LNCAP (cell line): ENCODE results near the gene KCNIP2.

Experiments used
- TF ChIP-seq, protein P1 (sequence below): fragments of 450-650 bp; IDR thresholded peaks from 2 replicates; pipeline ENCODE4 v1.5.1; 2017; ENCODE audit warnings: mild to moderate bottlenecking

KCNIP2 gene

DNA sequence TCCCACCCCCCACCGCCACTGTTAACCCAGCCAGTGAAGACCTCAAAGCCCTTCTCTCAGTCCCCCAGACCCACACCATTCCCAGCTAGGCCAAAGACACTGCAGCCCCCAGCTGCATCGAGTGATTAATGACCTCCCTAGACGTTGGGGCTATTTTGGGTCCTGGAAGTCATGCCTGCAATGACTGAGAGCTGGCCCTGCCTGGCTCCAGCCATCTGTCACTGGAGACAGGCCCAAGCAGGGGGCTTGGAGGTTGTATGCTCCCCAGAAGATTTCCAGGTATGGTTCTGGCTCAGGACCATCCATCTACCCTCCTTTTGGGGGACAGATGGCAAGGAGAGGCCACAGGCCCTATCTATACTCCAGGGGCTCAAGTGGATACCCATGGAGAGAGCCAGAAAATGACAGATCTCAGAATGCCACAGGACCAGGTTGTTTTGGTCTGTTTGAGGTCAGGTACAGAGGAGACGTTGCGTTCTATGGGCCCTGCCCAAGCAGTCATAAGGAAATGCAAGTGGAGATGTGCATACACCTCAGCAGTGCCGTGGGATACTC, 5.1 kb downstream of the KCNIP2 start:
- TF ChIP-seq, protein P1, sequence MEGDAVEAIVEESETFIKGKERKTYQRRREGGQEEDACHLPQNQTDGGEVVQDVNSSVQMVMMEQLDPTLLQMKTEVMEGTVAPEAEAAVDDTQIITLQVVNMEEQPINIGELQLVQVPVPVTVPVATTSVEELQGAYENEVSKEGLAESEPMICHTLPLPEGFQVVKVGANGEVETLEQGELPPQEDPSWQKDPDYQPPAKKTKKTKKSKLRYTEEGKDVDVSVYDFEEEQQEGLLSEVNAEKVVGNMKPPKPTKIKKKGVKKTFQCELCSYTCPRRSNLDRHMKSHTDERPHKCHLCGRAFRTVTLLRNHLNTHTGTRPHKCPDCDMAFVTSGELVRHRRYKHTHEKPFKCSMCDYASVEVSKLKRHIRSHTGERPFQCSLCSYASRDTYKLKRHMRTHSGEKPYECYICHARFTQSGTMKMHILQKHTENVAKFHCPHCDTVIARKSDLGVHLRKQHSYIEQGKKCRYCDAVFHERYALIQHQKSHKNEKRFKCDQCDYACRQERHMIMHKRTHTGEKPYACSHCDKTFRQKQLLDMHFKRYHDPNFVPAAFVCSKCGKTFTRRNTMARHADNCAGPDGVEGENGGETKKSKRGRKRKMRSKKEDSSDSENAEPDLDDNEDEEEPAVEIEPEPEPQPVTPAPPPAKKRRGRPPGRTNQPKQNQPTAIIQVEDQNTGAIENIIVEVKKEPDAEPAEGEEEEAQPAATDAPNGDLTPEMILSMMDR = no peak

DNA sequence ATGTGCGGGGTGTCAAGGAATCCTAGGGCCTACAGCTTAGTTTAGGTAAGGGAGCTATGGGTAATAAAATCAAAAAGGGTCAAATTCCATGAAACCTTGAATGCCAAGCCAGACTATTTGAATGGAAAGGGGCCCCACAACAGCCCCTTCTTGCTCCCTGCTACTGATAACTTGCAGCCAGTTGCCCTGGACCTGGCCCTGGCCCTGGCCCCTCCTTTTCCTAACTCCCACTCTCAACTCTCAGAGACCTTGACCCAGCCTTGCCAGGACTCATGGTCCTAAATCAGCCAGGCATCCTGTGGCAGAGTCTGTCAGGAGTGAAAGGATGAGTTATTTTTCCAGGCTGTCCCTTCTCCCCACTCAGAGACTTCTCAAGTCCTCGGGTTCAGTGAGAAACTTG, 5.9 kb downstream of the KCNIP2 start:
- TF ChIP-seq, protein P1 = no peak

DNA sequence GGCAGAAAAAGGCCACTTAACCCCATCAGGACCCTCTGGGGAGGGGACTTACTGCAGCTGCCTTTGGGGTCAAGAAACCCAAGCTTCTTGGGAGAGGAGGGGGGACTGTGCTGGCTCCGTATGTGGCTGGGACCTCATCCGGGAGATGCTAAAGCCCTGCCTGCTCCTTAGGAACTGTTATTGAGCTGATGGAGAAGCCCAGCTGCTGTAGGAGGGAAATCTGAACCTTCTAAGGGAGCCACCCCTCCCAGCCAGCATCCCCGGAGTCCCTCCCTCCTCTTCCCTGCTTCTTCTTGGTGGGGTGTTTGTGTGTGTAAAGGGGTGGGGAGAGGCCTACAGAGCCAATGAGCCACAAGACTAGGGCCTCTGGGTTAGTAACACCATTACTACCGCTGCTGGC, 8.2 kb downstream of the KCNIP2 start:
- TF ChIP-seq, protein P1 = no peak

DNA sequence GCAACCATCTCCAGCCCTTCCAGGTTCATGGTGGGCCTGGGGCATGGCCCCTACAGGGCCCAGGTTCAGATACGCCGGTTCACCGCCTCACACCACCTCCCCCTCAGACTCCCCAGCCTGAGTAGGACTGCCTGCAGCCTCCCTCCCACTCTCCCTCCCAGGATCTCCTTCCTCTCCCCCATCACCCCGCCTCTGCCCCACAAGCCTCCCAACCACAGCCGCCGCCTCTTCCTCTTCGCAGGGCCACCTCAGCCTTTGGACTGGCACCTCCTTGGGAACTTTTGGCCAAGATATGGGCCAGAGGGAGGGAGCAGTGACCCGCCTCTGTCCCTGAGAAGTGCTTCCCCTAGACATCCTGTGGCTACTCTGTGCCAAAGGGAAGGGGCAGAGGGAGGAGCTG, 9.3 kb downstream of the KCNIP2 start:
- TF ChIP-seq, protein P1 = no peak

DNA sequence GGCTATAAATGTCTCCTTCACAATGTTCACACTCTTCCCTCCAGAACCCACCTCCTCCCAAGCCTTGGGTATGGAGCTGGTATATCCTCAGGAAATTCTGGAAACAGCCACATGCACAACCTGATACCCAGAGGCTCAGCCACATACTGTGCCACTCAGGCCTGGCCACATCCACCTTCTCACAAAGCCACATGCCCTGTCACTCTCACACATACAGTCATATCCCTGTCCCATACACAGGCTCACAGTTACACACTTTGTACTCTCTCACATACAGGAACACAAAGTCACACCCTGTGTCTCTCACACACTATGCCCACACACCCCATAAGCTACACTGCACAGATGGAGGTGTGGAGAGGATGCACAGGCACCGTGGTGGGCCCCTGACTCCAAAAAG, 10.1 kb downstream of the KCNIP2 start:
- TF ChIP-seq, protein P1 = no peak

DNA sequence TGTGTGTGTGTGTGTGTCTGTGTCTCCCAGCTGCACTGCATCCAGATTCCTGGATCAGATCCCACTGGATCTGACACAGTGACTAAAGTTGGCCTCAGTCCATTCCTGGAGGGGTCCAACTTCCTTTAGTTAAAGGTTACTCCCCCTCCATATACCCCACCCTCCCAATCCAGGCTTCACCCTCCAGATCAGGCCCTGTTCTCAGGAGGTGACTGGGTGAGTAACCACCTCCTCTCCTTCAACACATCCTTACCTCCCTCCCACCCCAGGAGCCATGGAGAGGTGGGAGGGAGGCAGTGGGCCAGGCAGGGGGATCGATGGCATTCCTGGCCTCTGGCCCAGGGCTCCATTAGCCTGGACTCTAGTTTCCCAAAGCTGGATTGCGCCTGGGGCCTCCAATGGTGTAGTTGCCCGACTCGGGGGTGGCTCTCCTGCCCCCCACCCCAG, 11.3 kb downstream of the KCNIP2 start:
- TF ChIP-seq, protein P1 = no peak

DNA sequence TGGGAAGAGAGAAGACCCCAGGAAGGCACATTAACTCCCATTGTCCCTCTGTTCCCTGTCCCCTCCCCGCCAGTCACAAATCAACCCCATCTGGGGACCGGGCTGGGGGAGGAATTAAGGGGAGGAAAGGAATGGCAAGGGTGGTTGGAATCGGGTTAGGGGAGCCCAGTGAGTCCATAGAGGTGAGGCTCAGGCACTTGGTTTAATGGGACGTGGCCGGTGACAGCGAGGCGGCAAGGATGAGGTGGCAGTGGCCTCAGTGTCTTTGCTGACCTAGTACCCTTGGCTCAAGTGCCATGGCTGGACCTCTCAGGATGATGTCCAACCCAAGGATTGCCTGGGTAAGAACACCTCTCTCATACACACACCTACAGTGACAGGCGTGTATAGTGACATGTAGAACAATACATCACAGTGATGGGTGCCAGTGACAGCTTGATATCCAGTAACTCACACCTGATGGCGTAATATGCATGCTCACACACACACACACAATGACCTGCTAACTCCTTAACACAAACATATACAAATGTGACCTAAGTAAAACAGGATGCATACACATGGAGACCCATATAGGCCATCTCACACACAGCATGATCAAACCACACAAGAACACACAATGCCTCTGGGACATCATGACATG, 12.3 kb downstream of the KCNIP2 start:
- TF ChIP-seq, protein P1 = no peak
